HepG2 (cell line): Measurements from ENCODE around the gene TNFSF8. TPM values are rescaled to one million over a fixed set of nuclear protein-coding genes. Genes with fewer than 3 reads are reported as not detected.

Experiments used
- ATAC-seq: fragments of 200-7000 bp; cut with Tn5 transposase; 3 replicates; pipeline ENCODE4 v1.9.1; 2020; ENCODE audit warnings: mild to moderate bottlenecking, moderate library complexity
- BruUV-seq: library from RNA; stranded (reverse); fragments of 400-500 nt; replicated peaks from 2 replicates; lab custom pipeline; 2021; lab: Mats Ljungman, UMichigan
- CTCF ChIA-PET: fragments of 300-600 bp; formaldehyde crosslinking; extraction: SDS; loops from one replicate; lab custom pipeline; 2021; ENCODE audit warnings: low total read pairs, inconsistent platforms, low intra/inter-chr PET ratio; lab: Yijun Ruan, JAX
- POLR2A ChIA-PET: fragments of 350-600 bp; sonication (Branson Sonifier 250); formaldehyde crosslinking; loops from one replicate; lab custom pipeline; 2020; ENCODE audit warnings: antibody characterized with exemption, inconsistent platforms; lab: Yijun Ruan, JAX
- DNase-seq: peaks from one replicate; pipeline ENCODE4 v3.0.0-alpha.2; 2015; ENCODE audit warnings: low spot score
- FAIRE-seq: peaks from 3 replicates; lab custom pipeline; 2011; peaks lifted over from hg19 to GRCh38; lab: Jason Lieb, UNC
- H2AFZ ChIP-seq: one replicate; pipeline ENCODE4 v1.6.1; 2011; ENCODE audit warnings: low read length, inconsistent platforms
- H3K27ac ChIP-seq: fragments of 300-600 bp; 3 replicates; pipeline ENCODE4 v1.8.0; 2011; ENCODE audit warnings: mixed run types, mild to moderate bottlenecking, mixed read lengths, low read length, inconsistent platforms; ENCODE audit not compliant: insufficient read depth; ENCODE audit errors: extremely low read length
- H3K27me3 ChIP-seq, 2 experiments: fragments of 200-600 bp in 1 of 2; 2 replicates in 1 of 2; 3 replicates in 1 of 2; pipeline versions ENCODE4 v1.6.0 to v1.8.0; 2011; ENCODE audit warnings: low read length in 2 of 2, mild to moderate bottlenecking in 2 of 2, moderate library complexity in 2 of 2, inconsistent platforms in 1 of 2; ENCODE audit not compliant: insufficient read depth in 2 of 2, control insufficient read depth in 1 of 2
- H3K36me3 ChIP-seq, 2 experiments: fragments of 200-600 bp in 1 of 2; replicated peaks in 1 of 2; 2 replicates in 1 of 2; 3 replicates in 1 of 2; pipeline versions ENCODE4 v1.5.1 to v1.8.0; 2011; ENCODE audit warnings: low read length in 2 of 2, inconsistent platforms in 1 of 2; ENCODE audit not compliant: insufficient read depth in 2 of 2, control insufficient read depth in 1 of 2
- H3K4me1 ChIP-seq: 2 replicates; pipeline ENCODE4 v1.5.1; 2012; ENCODE audit warnings: low read length, inconsistent platforms; ENCODE audit not compliant: insufficient read depth
- H3K4me2 ChIP-seq: 2 replicates; pipeline ENCODE4 v1.6.0; 2011; ENCODE audit warnings: low read depth, low read length, inconsistent platforms
- H3K4me3 ChIP-seq, 3 experiments: fragments of 200-600 bp in 1 of 3; sonication (generic), shearing (Covaris generic) in 1 of 3; replicated peaks in 1 of 3; 2 replicates each; pipeline ENCODE4 v1.5.1; 2011 to 2016; ENCODE audit warnings: low read length in 3 of 3, inconsistent platforms in 2 of 3, low read depth in 2 of 3, mild to moderate bottlenecking in 2 of 3, control low read depth in 1 of 3, mixed read lengths in 1 of 3; ENCODE audit not compliant: insufficient read depth in 1 of 3
- H3K79me2 ChIP-seq: one replicate; pipeline ENCODE4 v1.6.1; 2011; ENCODE audit warnings: low read length, inconsistent platforms; ENCODE audit not compliant: insufficient read depth
- H3K9ac ChIP-seq: 2 replicates; pipeline ENCODE4 v1.6.0; 2011; ENCODE audit warnings: mild to moderate bottlenecking, low read depth, low read length, inconsistent platforms; ENCODE audit not compliant: insufficient read depth
- H3K9me3 ChIP-seq: 2 replicates; pipeline ENCODE4 v1.5.1; 2012; ENCODE audit warnings: mild to moderate bottlenecking, low read length
- H4K20me1 ChIP-seq: 2 replicates; pipeline ENCODE4 v1.6.0; 2011; ENCODE audit warnings: inconsistent platforms, mild to moderate bottlenecking, low read length, moderate library complexity; ENCODE audit not compliant: insufficient read depth
- BORCS8-MEF2B ChIP-seq: sonication (generic); formaldehyde crosslinking; IDR thresholded peaks from 2 replicates; pipeline ENCODE4 v1.8.0; 2022; ENCODE audit warnings: mild to moderate bottlenecking, missing genetic modification reagents
- ETV5 ChIP-seq: IDR thresholded peaks from 2 replicates; pipeline ENCODE4 v1.6.1; 2018; ENCODE audit warnings: missing biosample characterization, missing genetic modification reagents, inconsistent platforms, borderline replicate concordance
- FOXC1 ChIP-seq: sonication (generic); formaldehyde crosslinking; IDR thresholded peaks from 2 replicates; pipeline ENCODE4 v1.8.0; 2022; ENCODE audit warnings: mild to moderate bottlenecking, missing genetic modification reagents, borderline replicate concordance
- KLF13 ChIP-seq: sonication (generic); formaldehyde crosslinking; IDR thresholded peaks from 2 replicates; pipeline ENCODE4 v1.4.0; 2020; ENCODE audit warnings: mild to moderate bottlenecking, missing genetic modification reagents
- LCORL ChIP-seq, 2 experiments: fragments of 450-650 bp in 1 of 2; sonication (generic) in 1 of 2; formaldehyde crosslinking in 1 of 2; IDR thresholded peaks; 2 replicates each; pipeline versions ENCODE4 v1.5.0 to v1.6.1; 2017 to 2020; ENCODE audit warnings: antibody characterized with exemption in 1 of 2, missing genetic modification reagents in 1 of 2
- PRDM15 ChIP-seq: sonication (generic); formaldehyde crosslinking; IDR thresholded peaks from 2 replicates; pipeline ENCODE4 v1.4.0; 2020; ENCODE audit warnings: missing genetic modification reagents
- SP4 ChIP-seq: sonication (generic); formaldehyde crosslinking; IDR thresholded peaks from 2 replicates; pipeline ENCODE4 v1.8.1; 2023; ENCODE audit warnings: mild to moderate bottlenecking, missing genetic modification reagents
- TCF7 ChIP-seq: sonication (generic); IDR thresholded peaks from 2 replicates; pipeline ENCODE4 v1.6.1; 2016; ENCODE audit warnings: antibody characterized with exemption, low read depth
- TFDP1 ChIP-seq: IDR thresholded peaks from 2 replicates; pipeline ENCODE4 v1.6.1; 2016; ENCODE audit warnings: missing compliant biosample characterization, missing genetic modification reagents, borderline replicate concordance
- ZNF382 ChIP-seq: sonication (generic); formaldehyde crosslinking; IDR thresholded peaks from 2 replicates; pipeline ENCODE4 v1.5.0; 2020; ENCODE audit warnings: missing genetic modification reagents, mild to moderate bottlenecking, borderline replicate concordance
- ZNF616 ChIP-seq: sonication (generic); formaldehyde crosslinking; IDR thresholded peaks from 2 replicates; pipeline ENCODE4 v1.5.0; 2020; ENCODE audit warnings: low read depth, mild to moderate bottlenecking, missing genetic modification reagents
- ZNF672 ChIP-seq: sonication (generic); formaldehyde crosslinking; IDR thresholded peaks from 2 replicates; pipeline ENCODE4 v1.8.1; 2022; ENCODE audit warnings: missing genetic modification reagents
- ZNF678 ChIP-seq: sonication (generic); formaldehyde crosslinking; IDR thresholded peaks from 2 replicates; pipeline ENCODE4 v1.4.0; 2020; ENCODE audit warnings: mild to moderate bottlenecking, missing genetic modification reagents
- ZNF704 ChIP-seq: sonication (generic); formaldehyde crosslinking; IDR thresholded peaks from 2 replicates; pipeline ENCODE4 v1.8.1; 2023; ENCODE audit warnings: mild to moderate bottlenecking, inconsistent platforms, moderate library complexity, missing genetic modification reagents, borderline replicate concordance
- ZNF878 ChIP-seq: sonication (generic); formaldehyde crosslinking; IDR thresholded peaks from 2 replicates; pipeline ENCODE4 v1.8.1; 2023; ENCODE audit warnings: mild to moderate bottlenecking, missing genetic modification reagents, moderate library complexity
- WGBS: methylation state at CpG from one replicate; pipeline ENCODE4 v1.1.6; 2017; ENCODE audit warnings: low lambda C conversion rate; 5-methylcytosine and 5-hydroxymethylcytosine counted together
- in situ Hi-C: cut with HindIII; loops from 2 replicates; pipeline ENCODE4 v1.10.0; 2017; ENCODE audit warnings: low pct_unique_long_range_greater_than_20kb; ENCODE audit not compliant: extremely low pct_ligation_motif_present
- intact Hi-C: fragments of 100-400 bp; cut with micrococcal nuclease; formaldehyde crosslinking; loops from one replicate; pipeline ENCODE4 v1.10.0; 2022; ENCODE audit not compliant: unreplicated experiment
- polyA plus RNA-seq, 8 experiments: library from polyadenylated mRNA; depleted of rRNA in 3 of 8; stranded (reverse) in 7 of 8; unstranded in 1 of 8; fragments of >200 nt; fragmentation: Illumina TruSeq in 4 of 8; extraction: Trizol in 4 of 8; gene quantifications; 2 replicates each; pipeline versions ENCODE4 v1.2.1 to v1.2.3, GENCODE V29; 2011 to 2016; ENCODE audit warnings: low read depth in 4 of 8, missing spikeins in 1 of 8, mixed read lengths in 1 of 8; ENCODE audit not compliant: insufficient read depth in 1 of 8
- total RNA-seq, 5 experiments: library from RNA; depleted of rRNA; stranded (reverse); fragments of >200 nt; fragmentation: Illumina TruSeq; extraction: Trizol; gene quantifications; 2 replicates each; pipeline ENCODE4 v1.2.3, GENCODE V29; 2016; ENCODE audit warnings: low read depth in 1 of 5

The TNFSF8 gene
- total and polyA plus RNA-seq, 2 of the 13 experiments (the other 11 are each of a cell fraction or from before 2014, with no cell fraction given) = not detected

GRCh38 chr9:114973216-114973615, 42.8 kb upstream of the TNFSF8 start (continued):
- TF ChIP-seq ZNF672 (no peak), LCORL (IDR thresholded peaks at IDR 0.05) (no peak), LCORL (CRISPR knock-in tag; IDR thresholded peaks at IDR 0.05) (no peak), ETV5 (CRISPR knock-in tag) (no peak), ZNF704 (no peak), TFDP1 (no peak)

- intact Hi-C loops = no loop called here
- ChIA-PET CTCF (no interaction called here), POLR2A (no interaction called here)
- Histone ChIP-seq H3K27ac (no peak overlapping the region), H3K27me3 (no peaks in the 10 kb centered on the region), H3K4me3 (no peak overlapping the region), H3K9me3 (no peaks in the 10 kb centered on the region), H3K79me2 (no peaks in the 10 kb centered on the region), H3K36me3 (no peaks in the 10 kb centered on the region), H3K9ac (no peak overlapping the region), H4K20me1 (no peaks in the 10 kb centered on the region), H2AFZ (no peak overlapping the region), H3K4me2 (no peak overlapping the region), H3K4me1 (no peaks in the 10 kb centered on the region)
- ATAC-seq (no peak), DNase-seq (no peak), FAIRE-seq (no peak)
- WGBS = 3% methylated on average over 3 of the region's 3 CpGs
- no TSS peak for BruUV-seq
- in situ Hi-C loops = no loop called here
- no peak for TF ChIP-seq FOXC1 (CRISPR knock-in tag)
- no peak for TF ChIP-seq ZNF878 (CRISPR knock-in tag)
- no peak for TF ChIP-seq ZNF616
- TF ChIP-seq KLF13 (CRISPR knock-in tag) = no peak
- TF ChIP-seq BORCS8-MEF2B (CRISPR knock-in tag) = no peak
- TF ChIP-seq PRDM15 (CRISPR knock-in tag) = no peak
- TF ChIP-seq SP4 = no peak
- TF ChIP-seq ZNF382 (CRISPR knock-in tag) = no peak
- no peak for TF ChIP-seq TCF7
- TF ChIP-seq ZNF678 (CRISPR knock-in tag) = no peak
These were observed 42.2 kb upstream of the TNFSF8 start for GRCh38 chr9:114972510-114973136.
